Left lung (tissue), 10 donors: ENCODE data around the gene ACADM. TPM values are rescaled to one million over a fixed set of nuclear protein-coding genes. Genes with fewer than 3 reads are reported as not detected.
"Not testable (repeated sequence)": the region's sequence is repeated elsewhere in the genome, so short reads cannot be mapped to it uniquely, and the experiment has no call there.

ENCODE experiments used
- ATAC-seq: fragments of 200-7000 bp; cut with Tn5 transposase; one replicate; pipeline ENCODE4 v1.9.1; 2020; ENCODE audit warnings: moderate library complexity
- DNase-seq, 4 donors: peaks; one replicate each; pipeline ENCODE4 v3.0.0-alpha.2; 2013 to 2020
- H3K27ac ChIP-seq, 2 donors: fragments of 200-600 bp; sonication (generic) in 1 of 2; one replicate each; pipeline versions ENCODE4 v1.5.0 to v1.8.0; 2020 to 2021
- H3K27me3 ChIP-seq, 2 donors: fragments of 200-600 bp; sonication (generic) in 1 of 2; one replicate each; pipeline versions ENCODE4 v1.5.0 to v1.8.0; 2020 to 2021
- H3K36me3 ChIP-seq, 2 donors: fragments of 200-600 bp; sonication (generic) in 1 of 2; one replicate each; pipeline versions ENCODE4 v1.5.0 to v1.8.0; 2020 to 2021
- H3K4me1 ChIP-seq, 2 donors: fragments of 200-600 bp; one replicate each; pipeline ENCODE4 v1.8.0; 2021
- H3K4me3 ChIP-seq, 2 donors: fragments of 200-600 bp; sonication (generic) in 1 of 2; one replicate each; pipeline versions ENCODE4 v1.5.0 to v1.8.0; 2020 to 2021; ENCODE audit warnings: mild to moderate bottlenecking in 1 of 2
- H3K9me3 ChIP-seq, 2 donors: fragments of 200-600 bp; sonication (generic) in 1 of 2; one replicate each; pipeline versions ENCODE4 v1.5.0 to v1.8.0; 2020 to 2021
- CTCF ChIP-seq, 2 donors: fragments of 200-600 bp; sonication (generic) in 1 of 2; IDR thresholded peaks; one replicate each; pipeline versions ENCODE4 v1.5.0 to v1.8.0; 2021; ENCODE audit warnings: antibody characterized with exemption in 2 of 2
- intact Hi-C, 2 donors: fragments of 100-400 bp; cut with DNase I; formaldehyde crosslinking; loops; one replicate each; pipeline versions ENCODE4 v1.11.2 to v1.14.2; 2022
- polyA plus RNA-seq, 6 donors: library from polyadenylated mRNA; unstranded; fragments of 120-200 nt; gene quantifications; one replicate each; pipeline ENCODE4 v1.2.1, GENCODE V29; 2013; ENCODE audit not compliant: insufficient read length in 6 of 6
- total RNA-seq, 2 donors: library from RNA; stranded (reverse); fragmentation: NEBNext Ultra II Directional; extraction: Animal tissue kit (Norgen Biotek cat#: 25700); gene quantifications; one replicate each; pipeline ENCODE4 v1.2.1, GENCODE V29; 2021
- donor health status: DM: no; HTN: yes; CAD: no.
- donor health status: DM: no; HTN: no; CAD: no.

ACADM gene
- total and polyA plus RNA-seq, 8 donors, result 35.5 to 96.8 (median 80.6) TPM

GRCh38 chr1:75768016-75768415 is 43.5 kb downstream of the ACADM start:
- Histone ChIP-seq H3K9me3 (no peaks in the 10 kb centered on the region), H3K4me1 (no peaks in the 10 kb centered on the region), H3K36me3 (no peaks in the 10 kb centered on the region), H3K27me3 (no peaks in the 10 kb centered on the region), H3K4me3 (no peak overlapping the region), H3K27ac (no peak overlapping the region)
- no peak for ATAC-seq
- no peak for TF ChIP-seq CTCF (IDR thresholded peaks at IDR 0.05)
- no peak for DNase-seq
- intact Hi-C loops, result no loop called here

DNA sequence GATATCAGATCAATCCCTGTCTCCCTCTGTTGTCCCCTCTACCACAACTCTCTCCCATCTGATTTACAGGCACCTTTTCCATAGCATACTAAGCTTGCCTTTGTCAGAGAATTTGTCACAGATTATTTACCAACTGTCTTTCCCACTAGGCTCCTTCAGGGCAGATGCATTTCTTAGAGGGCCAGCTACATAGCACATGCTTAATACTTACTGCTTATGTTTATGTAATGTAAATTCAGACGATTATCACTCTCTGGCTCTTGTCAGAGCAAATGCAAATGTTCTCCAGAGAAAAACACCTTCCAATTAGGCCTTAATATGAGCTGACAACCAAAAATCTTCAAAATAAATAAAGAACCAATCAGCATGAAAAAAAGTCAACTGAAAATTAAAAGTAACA is 46.3 kb downstream of the ACADM start:
- ATAC-seq, result no peak
- TF ChIP-seq CTCF (IDR thresholded peaks at IDR 0.05), result no peak

GRCh38 chr1:75771978-75772377 is 47.5 kb downstream of the ACADM start:
- H3K27ac ChIP-seq, result no peak overlapping the region
- intact Hi-C loops, result no loop called here

More for the DNA sequence above, 46.3 kb downstream of the ACADM start:
- no peaks in the 10 kb centered on the region for H3K27me3 ChIP-seq
- H3K27ac ChIP-seq, result no peak overlapping the region
- no peak overlapping the region for H3K4me3 ChIP-seq
- H3K36me3 ChIP-seq, result no peaks in the 10 kb centered on the region
- no peaks in the 10 kb centered on the region for H3K4me1 ChIP-seq
- DNase-seq, result no peak
- intact Hi-C loops, result no loop called here
- no peaks in the 10 kb centered on the region for H3K9me3 ChIP-seq

DNA sequence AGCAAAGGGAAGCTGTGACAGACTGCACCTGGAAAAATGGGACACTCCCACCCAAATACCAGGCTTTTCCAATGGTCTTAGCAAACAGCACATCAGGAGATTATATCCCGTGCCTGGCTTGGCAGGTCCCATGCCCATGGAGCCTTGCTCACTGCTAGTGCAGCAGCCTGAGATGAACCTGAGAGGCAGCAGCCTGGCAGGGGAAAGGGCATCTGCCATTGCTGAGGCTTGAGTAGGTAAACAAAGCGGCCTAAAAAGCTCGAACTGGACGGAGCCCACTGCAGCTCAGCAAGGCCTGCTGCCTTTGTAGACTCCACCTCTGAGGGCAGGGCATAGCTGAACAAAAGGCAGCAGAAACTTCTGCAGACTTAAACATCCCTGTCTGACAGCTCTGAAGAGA is 53.3 kb downstream of the ACADM start:
- intact Hi-C loops, H3K27ac ChIP-seq, DNase-seq, H3K4me3 ChIP-seq, H3K27me3 ChIP-seq, H3K9me3 ChIP-seq, H3K4me1 ChIP-seq, ATAC-seq, H3K36me3 ChIP-seq: not testable (repeated sequence)

More at GRCh38 chr1:75771978-75772377, 47.5 kb downstream of the ACADM start:
- Histone ChIP-seq H3K4me1 (no peaks in the 10 kb centered on the region), H3K36me3 (no peaks in the 10 kb centered on the region), H3K9me3 (no peaks in the 10 kb centered on the region), H3K27me3 (no peaks in the 10 kb centered on the region), H3K4me3 (no peak overlapping the region)
- no peak for TF ChIP-seq CTCF (IDR thresholded peaks at IDR 0.05)
- no peak for ATAC-seq
- no peak for DNase-seq

DNA sequence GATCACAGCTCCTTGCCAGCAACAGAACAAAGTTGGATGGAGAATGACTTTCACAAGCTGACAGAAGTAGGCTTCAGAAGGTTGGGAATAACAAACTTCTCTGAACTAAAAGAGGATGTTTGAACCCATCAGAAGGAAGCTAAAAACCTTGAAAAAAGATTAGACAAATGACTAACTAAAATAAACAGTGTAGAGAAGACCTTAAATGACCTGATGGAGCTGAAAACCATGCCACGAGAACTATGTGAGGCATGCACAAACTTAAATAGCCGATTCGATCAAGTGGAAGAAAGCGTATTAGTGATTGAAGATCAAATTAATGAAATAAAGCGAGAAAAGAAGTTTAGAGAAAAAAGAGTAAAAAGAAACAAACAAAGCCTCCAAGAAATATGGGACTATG is 54.2 kb downstream of the ACADM start:
- ATAC-seq, H3K4me3 ChIP-seq, H3K9me3 ChIP-seq, H3K27me3 ChIP-seq, intact Hi-C loops, DNase-seq, H3K27ac ChIP-seq, H3K4me1 ChIP-seq, H3K36me3 ChIP-seq: not testable (repeated sequence)

GRCh38 chr1:75780183-75780582 is 55.7 kb downstream of the ACADM start:
- H3K9me3 ChIP-seq, DNase-seq, H3K4me3 ChIP-seq, H3K36me3 ChIP-seq, intact Hi-C loops, H3K27me3 ChIP-seq, H3K4me1 ChIP-seq, ATAC-seq, H3K27ac ChIP-seq: not testable (repeated sequence)

DNA sequence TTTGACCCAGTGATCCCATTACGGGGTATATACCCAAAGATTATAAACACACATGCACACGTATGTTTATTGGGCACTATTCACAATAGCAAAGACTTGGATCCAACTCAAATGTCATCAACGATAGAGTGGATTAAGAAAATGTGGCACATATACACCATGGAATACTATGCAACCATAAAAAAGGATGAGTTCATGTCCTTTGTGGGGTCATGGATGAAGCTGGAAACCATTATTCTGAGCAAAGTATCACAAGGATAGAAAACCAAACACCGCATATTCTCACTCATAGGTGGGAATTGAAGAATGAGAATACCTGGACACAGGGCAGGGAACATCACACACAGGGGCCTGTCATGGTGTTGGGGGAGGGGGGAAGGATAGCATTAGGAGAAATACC is 59.4 kb downstream of the ACADM start:
- intact Hi-C loops, DNase-seq, H3K36me3 ChIP-seq, H3K27me3 ChIP-seq, H3K27ac ChIP-seq, ATAC-seq, H3K9me3 ChIP-seq, H3K4me3 ChIP-seq: not testable (repeated sequence)
- H3K4me1 ChIP-seq, result peaks cover 10 to 32% of the 10 kb centered on the region in 2 donors
